GM18498 (cell line): ENCODE measurements around the gene SPPL3.
A peak's percentile ranks its signal among the peaks of the same experiment; 100 is the strongest.
"Not testable (repeated sequence)": the region's sequence is repeated elsewhere in the genome, so short reads cannot be mapped to it uniquely, and the experiment has no call there.

Experiments
- ATAC-seq: cut with Tn5 transposase; IDR thresholded peaks from one replicate; pipeline ENCODE4 v1.9.1; 2021; ENCODE audit warnings: mild to moderate bottlenecking, moderate library complexity; ENCODE audit not compliant: unreplicated experiment

Gene SPPL3, protein sequence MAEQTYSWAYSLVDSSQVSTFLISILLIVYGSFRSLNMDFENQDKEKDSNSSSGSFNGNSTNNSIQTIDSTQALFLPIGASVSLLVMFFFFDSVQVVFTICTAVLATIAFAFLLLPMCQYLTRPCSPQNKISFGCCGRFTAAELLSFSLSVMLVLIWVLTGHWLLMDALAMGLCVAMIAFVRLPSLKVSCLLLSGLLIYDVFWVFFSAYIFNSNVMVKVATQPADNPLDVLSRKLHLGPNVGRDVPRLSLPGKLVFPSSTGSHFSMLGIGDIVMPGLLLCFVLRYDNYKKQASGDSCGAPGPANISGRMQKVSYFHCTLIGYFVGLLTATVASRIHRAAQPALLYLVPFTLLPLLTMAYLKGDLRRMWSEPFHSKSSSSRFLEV

DNA sequence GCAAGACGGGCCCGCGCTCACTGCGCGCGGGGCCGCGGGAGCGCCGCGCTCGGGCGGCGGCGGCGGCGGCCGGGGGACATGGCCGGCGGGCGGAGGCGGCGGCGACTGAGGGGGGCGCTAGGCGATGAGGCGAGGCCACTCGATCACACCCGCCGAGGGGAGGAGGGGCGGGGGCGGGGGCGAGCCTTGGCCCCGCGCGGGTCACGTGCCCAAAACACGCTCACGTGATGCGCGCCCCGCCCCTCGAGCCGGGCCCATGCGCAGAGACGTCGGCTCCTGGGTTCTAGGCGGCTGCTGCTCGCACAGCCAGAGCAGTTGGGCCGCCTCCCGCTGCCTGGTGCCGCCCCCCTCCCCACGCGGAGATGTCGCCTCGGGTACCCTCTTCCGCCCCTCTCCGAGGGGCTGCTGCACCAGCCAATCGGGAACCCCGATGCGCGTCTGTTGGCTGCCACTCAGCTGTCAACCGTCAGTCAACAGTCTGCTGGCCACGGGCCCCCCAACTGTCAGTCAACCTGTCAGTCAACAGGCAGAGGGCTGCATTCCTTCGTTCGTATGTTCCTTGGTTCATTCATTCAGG is at the start of gene SPPL3:
SPPL3 (minus strand) TSS at position 162 of the 577 bp plus-strand sequence. CDS start 491 bp downstream, outside the sequence.
- peak; percentile 74 for ATAC-seq

DNA sequence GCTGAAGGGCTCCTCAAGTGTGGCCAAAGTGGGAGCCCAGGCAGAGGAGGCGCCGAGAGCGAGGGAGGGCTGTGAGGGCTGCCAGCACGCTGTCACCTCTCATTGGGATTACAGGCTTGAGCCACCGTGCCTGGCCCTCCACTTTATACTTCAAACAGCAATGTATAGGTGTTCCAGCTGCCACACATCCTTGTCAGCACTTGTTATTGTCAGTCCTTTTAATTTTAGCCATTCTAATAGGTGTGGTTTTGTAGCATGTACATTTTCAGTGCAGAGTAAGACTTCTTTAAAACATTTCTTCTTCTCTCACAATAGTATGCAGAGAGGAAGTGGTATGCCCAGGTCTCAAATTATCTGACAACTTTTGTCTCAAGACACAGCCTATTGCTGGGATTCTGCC is 46.6 kb upstream of the SPPL3 start:
- ATAC-seq: no peak

DNA sequence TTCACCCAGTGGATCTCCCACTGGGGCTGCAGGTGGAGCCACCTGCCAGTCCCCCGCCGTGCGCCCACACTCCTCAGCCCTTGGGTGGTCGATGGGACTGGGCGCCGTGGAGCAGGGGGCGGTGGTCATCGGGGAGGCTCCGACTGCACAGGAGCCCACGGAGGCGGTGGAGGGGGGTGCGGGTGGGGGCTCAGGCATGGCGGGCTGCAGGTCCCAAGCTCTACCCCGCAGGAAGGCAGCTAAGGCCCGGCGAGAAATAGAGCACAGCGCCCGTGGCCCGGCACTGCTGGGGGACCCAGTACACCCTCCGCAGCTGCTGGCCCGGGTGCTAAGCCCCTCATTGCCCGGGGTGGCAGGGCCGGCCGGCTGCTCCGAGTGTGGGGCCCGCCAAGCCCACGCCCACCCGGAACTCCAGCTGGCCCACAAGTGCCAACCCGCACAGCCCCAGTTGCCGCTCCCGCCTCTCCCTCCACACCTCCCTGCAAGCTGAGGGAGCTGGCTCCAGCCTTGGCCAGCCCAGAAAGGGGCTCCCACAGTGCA is 46.2 kb upstream of the SPPL3 start:
- ATAC-seq: not testable (repeated sequence)

DNA sequence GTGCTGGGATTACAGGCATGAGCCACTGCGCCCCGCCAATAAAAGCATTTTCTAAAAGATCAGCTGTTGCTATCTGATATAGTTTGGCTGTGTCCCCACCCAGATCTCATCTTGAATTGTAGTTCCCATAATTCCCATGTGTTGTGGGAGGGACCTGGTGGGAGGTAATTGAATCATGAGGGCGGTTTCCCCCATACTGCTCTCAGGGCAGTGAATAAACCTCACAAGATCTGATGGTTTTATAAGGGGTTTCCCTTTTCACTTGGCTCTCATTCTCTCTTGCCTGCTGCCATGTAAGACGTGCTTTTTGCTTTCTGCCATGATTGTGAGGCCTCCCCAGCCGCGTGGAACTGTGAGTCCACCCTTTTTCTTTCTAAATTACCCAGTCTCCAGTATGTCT is 41.4 kb upstream of the SPPL3 start:
- ATAC-seq: not testable (repeated sequence)

DNA sequence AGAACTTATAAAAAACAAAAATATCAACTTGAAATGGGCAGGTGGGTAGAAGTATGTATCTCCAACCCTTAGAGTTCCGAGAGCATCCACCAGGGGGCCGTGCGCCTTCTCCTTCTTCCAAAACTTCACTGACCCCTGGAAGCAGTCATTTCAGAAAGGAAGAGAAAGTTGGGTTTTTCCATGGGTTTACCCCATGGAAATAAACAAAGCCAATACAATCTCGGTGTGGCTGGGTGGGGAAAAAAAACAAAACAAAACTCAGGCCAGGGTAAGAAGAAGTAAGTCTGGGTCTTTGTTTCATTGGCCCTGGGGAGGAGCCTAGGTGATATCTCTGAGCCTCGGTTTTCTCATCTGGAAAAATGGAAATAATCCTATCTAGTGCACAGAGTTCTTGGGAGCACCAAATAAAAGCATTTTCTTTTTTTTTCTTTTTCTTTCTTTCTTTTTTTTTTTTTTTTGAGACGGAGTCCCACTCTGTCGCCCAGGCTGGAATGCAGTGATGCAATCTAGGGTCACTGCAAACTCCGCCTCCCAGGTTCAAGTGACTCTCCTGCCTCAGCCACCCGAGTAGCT is 40.6 kb upstream of the SPPL3 start:
- ATAC-seq: no peak

DNA sequence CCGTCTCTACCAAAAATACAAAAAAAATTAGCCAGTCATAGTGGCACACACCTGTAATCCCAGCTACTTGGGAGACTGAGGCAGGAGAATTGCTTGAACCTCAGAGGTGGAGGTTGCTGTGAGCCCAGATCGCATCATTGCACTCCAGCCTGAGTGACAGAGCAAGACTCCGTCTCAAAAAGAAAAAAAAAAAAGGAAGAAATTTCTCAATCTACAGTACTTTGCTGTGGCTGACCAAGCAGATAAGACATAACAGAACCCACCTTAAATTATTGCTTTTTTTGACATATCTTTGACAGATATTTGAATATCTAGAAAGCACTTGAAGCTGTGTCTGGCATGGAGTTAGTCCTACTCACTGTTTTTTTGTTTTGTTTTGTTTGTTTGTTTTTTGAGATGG is 39.3 kb upstream of the SPPL3 start:
- ATAC-seq: no peak

DNA sequence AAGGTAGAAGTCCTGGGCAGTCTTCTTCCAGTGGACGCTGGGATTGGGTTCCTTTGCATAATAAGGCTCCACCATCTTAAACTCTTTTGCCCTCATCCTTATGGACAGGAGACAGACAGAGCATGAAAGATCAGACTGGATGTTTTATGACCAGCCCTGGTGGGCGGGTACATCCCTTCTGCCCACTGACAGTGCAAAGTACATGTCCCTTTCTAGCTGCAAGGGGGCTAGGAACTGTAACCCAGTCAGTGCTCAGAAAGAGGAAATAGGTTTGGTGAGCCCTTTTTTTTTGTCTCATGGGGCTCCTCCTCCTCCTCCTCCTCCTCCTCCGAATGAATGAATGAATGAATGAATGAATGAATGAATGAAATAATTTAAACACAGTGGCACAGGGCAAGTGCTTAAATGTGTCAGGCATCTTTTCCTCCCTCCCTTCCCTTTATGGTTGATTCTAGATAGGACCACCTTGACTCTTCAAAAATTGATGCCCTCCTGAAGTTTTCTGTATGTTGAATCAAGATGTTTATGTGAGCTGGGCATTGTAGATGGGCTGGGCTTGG is 37.8 kb upstream of the SPPL3 start:
- no peak for ATAC-seq

DNA sequence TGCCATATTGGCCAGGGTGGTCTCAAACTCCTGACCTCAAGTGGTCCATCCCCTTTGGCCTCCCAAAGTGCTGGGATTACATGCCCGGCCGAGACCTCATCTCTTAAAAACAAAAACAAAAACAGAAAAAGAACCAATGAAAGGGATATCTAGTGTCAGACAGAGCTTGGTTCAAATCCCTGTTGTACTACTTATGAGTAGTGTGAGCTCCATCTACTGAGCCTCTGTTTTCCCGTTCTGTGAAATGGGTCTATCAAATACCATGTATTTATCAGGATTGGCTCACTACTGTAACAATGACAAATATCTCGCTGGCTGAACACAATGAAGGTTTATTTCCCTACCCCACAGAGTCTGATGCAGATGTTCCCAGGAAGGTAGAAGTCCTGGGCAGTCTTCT is 37.3 kb upstream of the SPPL3 start:
- ATAC-seq: no peak

DNA sequence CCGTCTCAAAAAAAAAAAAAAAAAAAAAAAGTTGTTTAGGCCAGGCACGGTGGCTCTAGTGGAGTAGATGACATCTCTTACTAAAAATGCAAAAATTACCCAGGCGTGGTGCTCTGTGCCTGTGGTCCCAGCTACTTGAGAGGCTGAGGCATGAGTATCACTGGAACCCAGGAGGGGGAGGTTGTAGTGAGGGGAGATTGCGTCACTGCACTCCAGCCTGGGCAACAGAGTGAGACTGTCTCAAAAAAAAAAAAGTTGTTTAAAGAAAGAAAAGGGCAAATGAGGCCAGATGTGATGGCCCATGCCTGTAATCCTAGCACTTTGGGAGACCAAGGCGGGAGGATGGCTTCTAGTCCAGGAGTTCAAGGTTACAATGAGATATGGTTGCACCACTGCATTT is 36.6 kb upstream of the SPPL3 start:
- ATAC-seq: no peak

DNA sequence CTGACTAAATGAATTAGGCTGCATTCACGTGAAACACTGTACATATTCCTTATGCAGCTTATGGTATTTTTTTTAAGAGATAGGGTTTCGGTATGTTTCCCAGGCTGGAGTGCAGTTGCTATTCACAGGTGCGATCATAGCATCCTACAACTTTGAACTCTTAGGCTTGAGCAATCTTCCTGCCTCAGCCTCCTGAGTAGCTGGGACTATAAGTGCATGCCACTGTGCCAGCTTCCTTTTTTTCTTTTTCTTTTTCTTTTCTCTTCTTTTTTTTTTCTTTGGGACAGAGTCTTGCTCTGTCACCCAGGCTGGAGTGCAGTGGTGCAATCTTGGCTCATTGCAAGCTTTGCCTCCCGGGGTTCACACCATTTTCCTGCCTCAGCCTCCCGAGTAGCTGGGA is 35.8 kb upstream of the SPPL3 start:
- no peak for ATAC-seq

DNA sequence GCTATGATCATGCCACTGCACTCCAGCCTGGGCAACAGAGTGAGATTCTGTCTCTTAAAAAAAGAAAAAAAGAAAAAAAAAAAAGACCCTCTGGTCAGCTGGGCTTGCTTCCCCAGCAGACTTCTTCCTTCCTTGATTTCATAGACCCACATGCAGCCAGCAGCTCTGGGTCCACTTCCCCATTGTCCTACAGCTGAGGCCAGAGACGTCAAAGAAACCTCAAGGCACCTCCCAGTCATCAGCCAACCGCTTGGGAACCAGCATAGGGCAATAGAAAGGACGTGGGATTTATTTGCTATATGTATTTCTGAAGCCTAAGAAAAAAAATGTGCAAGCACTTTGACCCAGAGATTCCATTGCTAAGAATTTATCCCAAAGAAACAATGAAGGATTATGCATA is 35.4 kb upstream of the SPPL3 start:
- ATAC-seq: no peak

DNA sequence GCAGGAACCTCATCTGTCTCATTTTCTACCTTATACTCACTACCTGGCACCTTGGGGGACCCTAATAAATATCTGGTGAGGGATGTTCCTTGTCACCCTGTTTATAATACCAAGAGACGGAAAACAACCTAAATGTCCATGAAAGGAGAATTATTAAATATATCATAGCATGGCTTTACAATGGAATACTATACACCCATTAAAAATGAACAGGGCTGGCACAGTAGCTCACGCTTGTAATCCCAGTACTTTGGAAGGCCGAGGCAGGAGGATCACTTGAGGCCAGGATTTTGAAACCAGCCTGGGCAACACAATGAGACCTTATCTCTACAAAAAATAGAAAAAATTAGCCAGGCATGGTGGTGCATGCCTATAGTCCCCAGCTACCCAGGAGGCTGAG is 34.3 kb upstream of the SPPL3 start:
- ATAC-seq: no peak

DNA sequence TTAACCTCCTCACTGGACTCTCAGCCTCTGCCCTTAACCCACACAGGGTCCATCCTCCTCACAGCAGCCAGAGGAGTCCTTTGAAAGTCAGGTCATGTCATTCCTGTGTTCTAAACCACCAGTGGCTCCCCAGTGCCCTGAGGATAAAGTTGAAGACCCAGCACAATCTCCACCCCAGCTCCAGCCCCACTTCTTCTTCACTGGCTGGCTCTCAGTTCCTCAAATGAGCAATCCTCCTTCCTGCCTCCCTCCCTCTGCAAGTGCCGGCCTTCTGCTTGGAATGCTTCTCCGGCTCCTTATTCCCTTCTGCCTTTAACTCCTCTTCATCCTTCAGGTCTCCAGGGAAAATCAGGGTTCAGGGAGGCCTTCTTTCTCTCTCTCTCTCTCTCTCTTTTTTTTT is 32.0 kb upstream of the SPPL3 start:
- no peak for ATAC-seq

DNA sequence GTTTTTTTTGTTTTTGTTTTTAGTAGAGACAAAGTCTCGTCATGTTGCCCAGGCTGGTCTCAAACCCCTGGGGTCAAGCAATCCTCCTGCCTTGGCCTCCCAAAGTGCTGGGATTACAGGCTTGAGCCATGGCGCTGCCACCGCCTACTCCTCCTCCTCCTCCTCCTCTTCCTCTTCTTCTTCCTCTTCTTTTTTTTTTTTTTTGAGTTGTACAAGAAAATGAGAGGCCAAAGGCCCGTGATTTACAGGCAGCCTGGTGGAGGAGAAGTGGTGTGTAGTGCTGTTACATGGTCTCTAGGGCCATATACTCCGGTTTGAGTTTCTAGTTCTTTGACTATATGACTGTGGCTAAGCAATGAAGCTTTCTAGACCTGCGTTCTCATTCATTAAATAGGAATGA is 29.6 kb upstream of the SPPL3 start:
- no peak for ATAC-seq

DNA sequence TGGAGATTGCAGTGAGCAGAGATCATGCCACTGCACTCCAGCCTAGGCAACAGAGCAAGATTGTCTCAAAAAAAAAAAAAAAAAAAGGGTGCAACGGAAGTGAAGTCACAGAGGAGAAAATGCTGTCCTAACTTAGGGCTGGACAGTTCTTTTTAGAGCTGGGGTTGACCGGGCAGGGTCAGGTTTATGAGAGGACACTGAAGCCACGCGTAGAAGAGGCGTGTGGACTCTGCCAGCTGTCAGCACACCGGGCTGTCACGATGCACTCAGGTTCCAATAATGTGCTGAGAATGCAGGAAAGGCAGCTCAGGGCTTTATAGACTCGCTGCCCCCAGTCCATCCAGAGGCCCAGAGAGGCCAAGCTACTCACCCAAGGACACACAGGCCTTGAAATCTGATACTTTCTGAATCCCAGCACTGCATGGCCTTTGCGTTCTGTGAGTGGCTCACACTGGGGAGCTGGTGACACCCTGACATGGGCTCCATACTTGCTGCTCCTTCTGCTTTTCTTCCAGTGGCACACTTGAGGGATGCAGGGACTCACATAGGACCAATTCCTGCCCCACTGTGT is 28.9 kb upstream of the SPPL3 start:
- ATAC-seq: no peak

DNA sequence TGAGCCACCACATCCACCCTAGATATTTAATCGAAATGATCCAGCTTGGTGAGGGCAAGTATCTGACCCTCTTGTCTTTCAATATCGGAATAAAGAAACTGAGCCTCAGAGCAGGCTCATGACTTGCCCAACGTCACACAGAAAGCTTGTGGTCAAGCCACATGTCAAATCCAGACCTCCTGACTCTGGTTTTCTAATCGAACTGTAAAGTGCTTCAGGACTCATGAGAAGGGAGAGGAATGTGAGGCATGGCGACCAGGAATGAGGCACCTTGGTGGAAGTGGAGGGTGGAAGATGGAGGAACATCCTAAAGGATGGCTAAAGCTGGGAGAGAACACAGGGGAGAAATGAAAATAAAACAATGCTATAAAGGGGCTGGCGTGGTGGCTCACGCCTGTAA is 27.9 kb upstream of the SPPL3 start:
- no peak for ATAC-seq

DNA sequence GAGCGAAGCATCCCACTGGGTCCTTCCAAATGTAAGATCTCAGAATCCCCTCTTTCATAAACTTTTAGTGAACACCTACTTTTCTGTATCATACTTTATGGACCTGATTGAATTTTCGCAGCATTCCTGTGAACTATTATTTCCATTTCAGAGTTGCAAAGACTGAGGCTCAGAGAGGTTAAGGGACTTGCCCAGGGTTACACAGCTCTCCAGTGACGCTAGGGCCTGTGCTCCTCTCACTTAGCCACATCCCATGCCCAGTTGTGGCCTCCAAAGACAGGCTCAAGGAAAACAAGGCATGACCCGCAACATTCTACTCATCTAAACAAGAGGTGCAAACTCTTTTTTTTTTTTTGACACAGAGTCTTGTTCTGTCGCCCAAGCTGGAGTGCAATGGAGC is 25.9 kb upstream of the SPPL3 start:
- ATAC-seq: no peak

DNA sequence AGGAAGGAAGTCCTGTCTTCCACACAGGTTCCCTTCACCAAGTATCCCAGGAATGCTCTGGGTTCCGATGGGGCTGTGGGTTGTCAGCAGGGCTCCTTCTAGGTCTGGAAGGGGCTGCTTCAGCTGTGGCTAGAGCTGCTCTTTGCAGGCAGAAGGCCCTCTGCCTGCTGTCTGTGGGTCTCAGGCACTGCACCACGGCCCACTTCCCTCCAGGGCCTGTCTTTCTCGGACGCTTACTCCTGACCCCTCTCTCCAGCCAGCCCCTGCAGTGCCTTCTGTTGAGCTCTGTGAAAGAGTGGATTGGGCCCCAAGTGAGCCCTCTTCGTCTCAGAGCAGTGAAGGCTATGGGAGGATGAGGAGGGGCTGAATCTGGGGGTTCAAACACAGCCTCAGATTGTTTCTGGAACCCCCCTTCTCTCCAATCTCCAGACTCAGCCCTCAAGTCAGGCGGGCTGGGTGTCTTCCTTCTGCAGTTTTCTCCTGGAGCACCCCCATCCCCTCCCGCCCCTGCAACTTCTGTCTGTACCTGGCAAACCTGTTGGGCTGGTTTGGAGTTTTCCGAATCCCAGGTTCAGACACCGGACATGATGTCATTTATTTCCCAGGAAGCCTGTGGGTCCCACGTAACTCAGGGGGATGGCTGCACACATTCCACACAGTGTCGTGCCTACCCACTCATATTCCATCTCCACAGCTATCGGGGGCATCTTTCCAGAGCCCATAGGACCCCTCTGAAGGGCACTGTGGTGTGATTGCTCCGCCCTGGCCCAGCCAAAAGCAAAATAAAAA is 24.9 kb upstream of the SPPL3 start:
- ATAC-seq: no peak

DNA sequence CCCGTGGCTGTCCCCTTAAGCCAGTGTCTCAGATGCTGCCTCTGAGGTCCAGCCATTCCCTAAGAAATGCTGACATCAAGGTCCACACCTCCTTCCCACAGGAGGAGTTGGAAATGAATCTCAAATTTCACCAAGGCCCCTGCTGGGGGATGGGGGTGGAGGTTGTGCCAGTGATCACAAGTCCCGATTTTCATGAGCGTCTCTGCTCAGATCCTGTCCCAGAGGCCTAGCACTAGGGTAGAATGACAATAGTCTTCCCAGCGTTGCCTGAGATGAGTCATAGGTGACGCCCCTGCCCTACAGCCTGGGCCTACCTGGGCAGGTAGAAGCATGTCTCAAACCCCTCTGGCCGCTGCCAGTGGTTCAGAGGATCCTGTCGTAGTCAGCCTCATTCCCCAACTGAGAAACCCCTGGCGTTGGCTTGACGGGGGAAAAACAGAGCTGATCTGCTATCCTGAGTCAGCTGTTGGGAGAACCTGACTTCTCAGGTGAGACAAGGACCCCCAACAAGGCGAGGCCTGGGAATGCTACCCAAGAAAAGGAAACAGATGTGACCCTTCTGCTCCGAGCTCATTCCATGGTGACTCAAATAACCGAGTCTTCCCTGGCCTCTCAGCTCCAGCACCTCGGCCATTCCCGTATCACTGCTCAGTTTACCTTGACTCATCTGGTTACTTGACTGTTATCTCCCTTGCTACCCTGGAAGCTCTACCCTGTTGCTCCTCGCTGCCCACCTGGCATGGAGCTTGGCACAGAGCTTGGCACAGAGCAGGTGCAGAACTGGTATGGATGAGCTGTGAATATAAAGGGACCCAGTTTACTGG is 21.8 kb upstream of the SPPL3 start:
- no peak for ATAC-seq

DNA sequence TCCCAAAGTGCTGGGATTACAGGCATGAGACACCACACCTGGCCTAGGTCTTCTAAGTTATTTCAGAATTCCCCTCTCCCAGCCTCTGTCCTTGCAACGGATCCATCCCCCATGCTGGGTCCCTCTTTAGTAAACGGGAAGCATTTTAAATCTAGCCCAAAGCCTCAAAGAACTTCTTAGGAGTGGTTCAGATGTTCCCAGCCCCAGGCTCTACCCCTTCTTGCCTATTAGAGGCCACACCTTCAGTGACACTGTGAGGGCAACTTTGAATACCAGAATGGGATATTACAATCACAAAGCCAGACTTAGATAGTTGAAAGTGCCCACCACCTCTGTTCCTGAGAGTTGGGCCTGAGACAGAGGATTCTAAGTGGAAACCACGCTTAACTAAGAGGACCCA is 18.1 kb upstream of the SPPL3 start:
- no peak for ATAC-seq
